Measurements from ENCODE around the gene MICU2.

GRCh38 chr13:21557995-21558394 lies 46.0 kb downstream of the MICU2 start:
- peak in 1 of 2 donors; percentile 18 for TF ChIP-seq CTCF (IDR thresholded peaks at IDR 0.05)
- no peak for TF ChIP-seq EP300 (IDR thresholded peaks at IDR 0.05)

All from suprapubic skin (tissue), 3 donors.